Lung microvascular endothelial cell (primary cell): Measurements from ENCODE around the gene PEX26. TPM values are rescaled to one million over a fixed set of nuclear protein-coding genes. Genes with fewer than 3 reads are reported as not detected.
"Not testable (repeated sequence)": the region's sequence is repeated elsewhere in the genome, so short reads cannot be mapped to it uniquely, and the experiment has no call there.

Source experiments
- DNase-seq, 2 donors: peaks; one replicate each; pipeline versions ENCODE4 v3.0.0 to v3.0.0-alpha.2; 2010; ENCODE audit warnings: low read depth in 2 of 2
- total RNA-seq: library from RNA; depleted of rRNA; stranded (reverse); fragments of >200 nt; gene quantifications from 2 replicates; pipeline ENCODE4 v1.2.1, GENCODE V29; 2014

Gene PEX26
- total RNA-seq, 1 donor from 2014 or later: 13.3 TPM

DNA sequence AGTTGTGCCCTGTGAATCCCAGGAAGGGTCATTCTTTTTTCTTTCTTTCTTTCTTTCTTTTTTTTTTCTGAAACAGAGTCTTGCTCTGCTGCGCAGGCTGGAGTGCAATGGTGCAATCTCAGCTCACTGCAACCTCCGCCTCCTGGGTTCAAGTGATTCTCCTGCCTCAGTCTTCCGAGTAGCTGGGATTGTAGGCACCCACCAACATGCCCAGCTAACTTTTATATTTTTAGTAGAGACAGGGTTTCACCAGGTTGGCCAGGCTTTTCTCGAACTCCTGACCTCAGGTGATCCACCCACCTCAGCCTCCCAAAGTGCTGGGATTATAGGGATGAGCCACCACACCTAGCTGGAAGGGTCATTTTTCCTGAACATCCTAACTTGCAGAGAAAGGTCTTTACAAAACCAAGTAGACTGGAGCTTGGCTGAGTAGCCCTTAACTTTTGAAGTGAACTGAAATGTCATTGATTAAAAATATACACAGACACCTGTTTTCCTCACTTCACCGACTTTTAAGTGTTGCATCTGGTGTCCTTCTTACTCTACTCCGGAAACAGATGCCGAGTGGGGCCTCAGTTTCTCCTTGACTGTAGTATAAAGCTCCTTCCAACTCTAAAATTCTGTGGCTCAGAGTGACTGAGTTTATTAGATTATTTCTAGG, 6.4 kb upstream of the PEX26 start:
- DNase-seq: not testable (repeated sequence)

GRCh38 chr22:18071968-18072310, 5.9 kb upstream of the PEX26 start:
- no peak for DNase-seq

GRCh38 chr22:18073467-18073866, 4.3 kb upstream of the PEX26 start:
- DNase-seq: no peak

- not testable (repeated sequence) for DNase-seq
Measured at GRCh38 chr22:18073927-18074326, 3.9 kb upstream of the PEX26 start.

GRCh38 chr22:18075101-18075719, 2.6 kb upstream of the PEX26 start:
- no peak for DNase-seq

DNA sequence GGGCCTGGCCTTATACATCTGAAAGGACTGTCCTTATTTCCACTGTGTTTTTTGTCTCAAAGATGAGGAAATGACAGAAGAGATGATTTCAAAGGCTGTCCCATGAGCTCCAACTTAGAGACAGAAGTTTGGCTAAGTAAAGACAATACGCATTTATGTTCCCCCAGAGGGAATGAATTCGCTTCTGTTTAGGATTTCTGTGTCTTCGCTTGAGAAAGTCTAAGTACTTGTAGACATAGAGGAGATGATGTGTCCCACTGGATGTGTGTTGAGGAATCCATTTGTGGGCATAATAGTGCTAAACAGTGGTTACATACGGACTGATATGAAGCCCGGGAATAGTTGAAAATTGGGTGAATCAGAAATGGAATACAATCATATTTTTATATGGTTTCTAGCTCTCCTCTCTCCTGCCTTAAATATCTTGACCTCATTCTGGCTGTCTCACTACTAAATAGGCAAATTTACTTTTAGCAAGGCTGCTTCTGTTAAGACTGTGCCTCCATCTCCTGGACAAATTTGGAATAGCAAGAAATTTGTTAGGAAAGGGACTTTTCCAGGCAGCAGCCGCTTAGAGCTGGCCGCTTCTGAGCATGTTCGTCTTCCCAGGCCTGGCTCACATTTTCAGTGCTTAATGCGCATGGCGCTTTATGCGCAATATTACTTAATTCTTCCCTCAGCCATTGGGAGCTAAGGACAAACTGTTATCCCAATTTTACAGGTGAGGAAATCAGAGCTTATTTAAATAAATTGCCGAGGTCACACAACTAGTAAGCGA, 1.9 kb upstream of the PEX26 start:
- peak; percentile 88 to 90 for DNase-seq

DNA sequence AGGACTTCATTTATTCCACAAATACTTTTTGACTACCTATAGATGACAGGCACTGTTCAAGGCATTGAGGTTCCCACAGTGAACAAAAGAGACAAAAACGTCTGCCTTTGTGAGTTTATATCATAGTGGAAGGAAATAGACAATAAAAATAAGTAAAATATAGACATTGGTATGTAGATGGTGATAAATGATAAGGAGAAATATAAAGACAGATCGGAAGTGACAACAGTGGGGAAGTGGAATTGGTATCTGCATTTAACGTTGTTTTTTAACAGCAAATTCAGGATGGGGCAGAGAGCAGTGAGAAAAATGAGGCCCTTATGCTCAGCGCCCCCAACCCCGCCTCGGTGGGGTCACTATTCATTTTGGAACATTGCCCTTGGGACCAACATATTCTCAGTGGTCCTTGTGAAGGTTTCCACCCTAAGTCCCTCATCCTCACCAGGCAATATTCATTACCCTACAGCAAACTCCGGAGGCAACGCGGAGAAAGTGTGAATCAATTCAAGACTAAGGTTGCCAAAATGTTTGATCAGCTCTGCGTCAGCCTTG, 627 bp upstream of the PEX26 start:
- no peak for DNase-seq

- peak; percentile 42 to 60 for DNase-seq
Measured at GRCh38 chr22:18078329-18079041, 695 bp downstream of the PEX26 start.

GRCh38 chr22:18079706-18080233, 2.0 kb downstream of the PEX26 start:
- DNase-seq: no peak

DNA sequence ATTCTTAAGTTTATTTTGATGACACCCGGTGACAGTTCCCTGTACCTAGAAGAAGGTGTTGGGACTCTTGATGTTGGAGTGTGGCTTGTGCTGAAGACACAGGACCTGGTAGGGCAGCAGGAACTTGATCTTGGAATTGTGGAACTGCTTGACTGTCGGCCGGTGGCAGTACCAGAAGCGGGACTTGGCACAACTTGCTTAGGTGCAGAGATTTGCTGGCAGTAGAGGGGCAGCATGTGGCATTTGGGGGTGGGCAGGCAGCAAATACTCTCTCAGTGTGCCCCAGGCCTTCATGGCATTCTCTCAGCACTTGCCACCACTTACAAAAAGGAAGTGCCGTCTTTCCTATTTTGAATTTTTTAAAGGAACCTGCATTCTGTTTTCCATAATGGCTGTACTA, 3.6 kb downstream of the PEX26 start:
- no peak for DNase-seq

GRCh38 chr22:18082467-18082866, 4.7 kb downstream of the PEX26 start:
- DNase-seq: no peak

GRCh38 chr22:18083406-18083805, 5.6 kb downstream of the PEX26 start:
- DNase-seq: no peak

- peak in 1 of 2 donors; percentile 49 for DNase-seq
Measured at GRCh38 chr22:18085188-18085587, 7.4 kb downstream of the PEX26 start.

- no peak for DNase-seq
Measured at GRCh38 chr22:18087350-18087855, 9.6 kb downstream of the PEX26 start.

GRCh38 chr22:18088825-18089568, 11.2 kb downstream of the PEX26 start:
- DNase-seq: no peak

DNA sequence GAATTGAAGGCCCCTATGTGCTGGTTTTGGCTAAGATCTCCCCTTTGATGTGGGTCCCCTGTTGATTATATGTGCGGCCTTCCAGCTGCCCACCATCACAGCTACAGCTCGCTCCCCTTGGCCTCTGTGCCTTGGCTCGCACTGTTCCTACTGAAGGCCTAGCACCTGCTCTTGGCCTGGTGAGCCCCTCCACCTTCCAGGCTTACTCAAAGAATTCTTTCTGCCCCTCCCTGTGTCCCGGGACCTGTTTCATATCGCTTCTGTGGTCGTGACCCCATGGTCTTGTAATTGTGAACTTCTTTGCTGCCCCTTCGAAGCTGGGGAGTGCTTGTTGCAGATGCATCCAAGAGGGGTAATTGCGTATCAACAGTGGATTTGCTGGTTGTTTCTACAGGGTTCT, 12.5 kb downstream of the PEX26 start:
- DNase-seq: no peak

DNA sequence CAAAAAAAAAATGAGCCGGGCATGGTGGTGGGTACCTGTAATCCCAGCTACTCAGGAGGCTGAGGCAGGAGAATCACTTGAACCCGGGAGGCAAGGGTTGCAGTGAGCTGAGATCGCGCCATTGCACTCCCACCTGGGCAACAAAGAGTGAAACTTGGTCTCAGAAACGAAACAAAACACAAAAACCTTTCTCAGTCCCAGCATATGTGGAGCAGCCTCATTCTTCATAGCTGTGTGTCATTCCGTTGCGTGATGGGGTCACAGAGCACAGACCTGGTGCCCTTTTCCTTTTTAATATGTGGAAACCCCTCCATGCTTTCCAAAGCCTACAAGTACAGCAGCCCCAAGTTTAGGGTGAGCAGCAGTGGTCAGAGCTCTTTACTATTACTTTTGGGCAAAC, 13.7 kb downstream of the PEX26 start:
- DNase-seq: peak; percentile 19 to 51

DNA sequence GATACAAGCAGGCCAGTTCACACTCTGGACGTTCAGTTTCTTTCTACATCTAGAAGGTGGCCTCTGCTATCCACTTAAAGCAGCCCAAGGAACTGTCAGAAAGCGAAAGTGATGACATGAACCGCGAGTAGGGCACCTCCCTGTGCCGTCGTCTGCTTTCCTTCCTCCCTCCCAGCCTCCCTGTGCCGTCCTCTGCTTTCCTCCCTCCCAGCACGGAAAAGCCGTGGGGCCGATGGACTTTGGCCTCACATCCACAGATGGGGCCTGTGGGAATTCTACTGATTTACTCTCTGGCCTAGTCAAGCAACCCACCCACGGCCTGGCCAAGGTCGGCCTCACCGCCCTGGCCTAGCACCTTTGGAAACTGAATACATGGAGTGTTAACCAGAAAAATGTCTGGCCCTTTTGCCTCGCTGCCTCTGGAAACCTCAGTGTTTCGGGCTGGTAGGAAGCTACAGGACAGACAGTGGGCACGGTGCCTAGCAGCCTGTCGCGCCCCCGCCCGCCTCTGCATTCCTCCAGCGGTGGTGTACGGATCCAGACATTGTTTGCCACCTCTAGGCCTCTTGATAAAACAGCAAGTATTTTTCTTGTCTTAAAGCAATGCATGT, 14.2 kb downstream of the PEX26 start:
- peak; percentile 80 to 87 for DNase-seq

- no peak for DNase-seq
Measured at GRCh38 chr22:18093661-18094060, 15.9 kb downstream of the PEX26 start.
